Left forelimb (tissue), 1 donor: Measurements from ENCODE around the gene ANKRD44.

Source experiments
- DNase-seq: peaks from one replicate; pipeline ENCODE4 v3.0.0-alpha.2; 2018; ENCODE audit warnings: low spot score

Gene ANKRD44

GRCh38 chr2:197174539-197175094 is 136.0 kb downstream of the ANKRD44 start:
- DNase-seq: no peak

DNA sequence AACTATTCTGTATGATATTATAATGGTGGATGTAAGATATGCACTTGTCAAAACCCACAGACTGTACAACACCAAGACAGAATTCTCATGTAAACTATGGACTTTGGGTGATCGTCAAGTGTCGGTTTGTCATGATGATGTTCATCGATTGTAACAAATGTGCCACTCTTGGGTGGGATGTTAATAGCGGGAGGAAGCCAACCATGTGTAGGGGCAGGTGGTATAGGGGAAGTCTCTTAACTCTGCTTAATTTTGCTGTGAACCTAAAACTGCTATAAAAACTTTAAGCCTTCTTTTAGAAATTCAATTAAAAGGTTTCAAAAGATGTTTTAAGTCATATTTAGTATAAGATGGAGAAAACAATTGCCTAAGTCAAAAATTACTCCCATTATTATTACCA is 139.0 kb downstream of the ANKRD44 start:
- DNase-seq: no peak

DNA sequence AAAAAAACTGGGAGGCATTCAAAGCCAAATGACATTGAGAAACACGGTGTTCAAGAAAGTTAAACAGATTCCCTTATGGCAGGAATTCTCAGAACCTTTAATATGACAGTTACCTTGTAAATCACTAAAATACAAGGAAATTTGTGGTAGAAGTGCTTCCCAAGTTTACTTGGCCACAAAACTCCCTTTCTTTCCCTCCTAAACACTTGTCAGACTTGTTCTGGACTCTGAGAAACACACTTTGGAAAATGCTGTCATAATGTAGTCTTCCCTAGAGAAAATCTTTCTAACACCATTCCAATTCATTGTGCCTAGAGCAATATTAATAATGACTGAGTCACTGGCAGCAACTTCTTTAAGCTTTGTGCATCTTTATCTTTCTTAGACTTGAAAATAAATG is 140.4 kb downstream of the ANKRD44 start:
- no peak for DNase-seq

GRCh38 chr2:197168705-197169104 is 141.9 kb downstream of the ANKRD44 start:
- DNase-seq: no peak

- no peak for DNase-seq
These were observed 142.8 kb downstream of the ANKRD44 start for GRCh38 chr2:197167608-197168314.

- no peak for DNase-seq
These were observed 145.6 kb downstream of the ANKRD44 start for GRCh38 chr2:197165020-197165419.

GRCh38 chr2:197164141-197164754 is 146.3 kb downstream of the ANKRD44 start:
- peak; percentile 72 for DNase-seq

DNA sequence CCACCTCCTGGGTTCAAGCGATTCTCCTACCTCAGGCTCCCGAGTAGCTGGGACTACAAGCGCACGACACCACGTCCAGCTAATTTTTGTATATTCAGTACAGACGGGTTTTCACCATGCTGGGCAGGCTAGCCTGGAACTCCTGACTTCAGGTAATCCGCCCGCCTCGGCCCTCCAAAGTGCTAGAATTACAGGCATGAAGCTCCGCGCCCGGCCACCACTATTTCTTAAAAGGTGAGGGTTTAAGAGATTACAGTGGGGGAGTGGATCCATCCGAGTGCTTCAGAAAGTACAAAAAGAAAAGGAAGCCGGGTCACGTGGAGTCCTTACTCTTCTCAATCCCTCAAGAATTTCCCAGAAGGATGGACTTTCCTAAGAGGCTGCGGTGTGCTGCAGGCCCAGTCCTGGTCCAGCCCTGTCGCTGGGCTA is 146.9 kb downstream of the ANKRD44 start:
- DNase-seq: no peak

- no peak for DNase-seq
These were observed 148.8 kb downstream of the ANKRD44 start for GRCh38 chr2:197161774-197162173.

DNA sequence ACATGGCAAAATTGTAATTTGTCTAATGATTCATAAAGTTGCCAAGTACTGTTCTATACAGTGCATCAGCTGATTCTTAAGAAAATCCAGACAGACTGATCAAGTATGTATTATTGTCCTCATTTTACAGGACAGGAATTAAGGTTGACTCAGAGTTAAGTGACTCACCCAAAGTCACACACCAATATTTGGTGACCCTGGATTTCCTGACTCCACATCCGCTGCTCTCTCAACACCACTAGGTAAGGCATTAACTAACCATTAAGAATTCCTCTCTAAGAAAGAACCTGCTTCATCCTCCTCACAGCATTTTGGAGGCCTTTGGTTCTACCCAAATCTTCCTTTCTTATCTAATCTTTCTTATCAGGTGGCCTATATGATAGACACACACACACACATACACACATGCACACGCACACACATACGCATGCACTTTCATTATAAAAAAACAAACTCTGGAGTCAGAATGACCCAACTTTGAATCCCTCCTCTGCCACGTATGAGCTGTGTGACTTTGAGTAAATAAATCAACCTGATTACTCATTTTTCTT is 150.8 kb downstream of the ANKRD44 start:
- no peak for DNase-seq

GRCh38 chr2:197158591-197159550 is 151.7 kb downstream of the ANKRD44 start:
- no peak for DNase-seq

DNA sequence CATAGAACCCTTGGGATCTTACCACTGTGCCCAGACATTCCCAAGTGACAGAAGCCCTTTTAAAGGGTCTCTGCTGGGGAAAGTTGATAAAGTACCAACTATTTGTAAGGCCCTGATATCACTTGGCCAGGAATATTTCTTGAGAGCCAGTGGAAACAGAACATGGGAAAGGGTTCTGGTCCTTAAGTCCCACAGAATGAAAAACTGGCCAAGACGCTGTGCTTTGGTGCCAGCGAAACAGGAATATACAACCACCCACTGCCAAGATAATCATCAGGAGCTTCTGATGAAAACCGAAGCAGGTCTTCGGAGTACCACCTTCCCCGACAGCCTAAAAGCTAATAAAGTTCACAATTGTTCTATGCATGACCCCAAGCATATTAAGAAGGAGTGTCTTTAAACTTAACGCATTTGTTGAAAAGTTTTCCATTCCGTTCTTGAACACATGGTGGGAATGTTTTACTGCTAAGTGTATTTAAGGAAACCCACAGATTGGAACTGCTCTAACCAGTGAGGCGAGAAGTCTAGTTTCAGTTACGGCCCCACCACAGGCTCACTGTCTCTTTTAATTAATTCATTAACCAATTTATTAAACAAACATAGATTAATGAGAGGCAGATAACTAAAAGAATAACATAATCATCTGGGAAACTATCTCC is 152.6 kb downstream of the ANKRD44 start:
- no peak for DNase-seq

DNA sequence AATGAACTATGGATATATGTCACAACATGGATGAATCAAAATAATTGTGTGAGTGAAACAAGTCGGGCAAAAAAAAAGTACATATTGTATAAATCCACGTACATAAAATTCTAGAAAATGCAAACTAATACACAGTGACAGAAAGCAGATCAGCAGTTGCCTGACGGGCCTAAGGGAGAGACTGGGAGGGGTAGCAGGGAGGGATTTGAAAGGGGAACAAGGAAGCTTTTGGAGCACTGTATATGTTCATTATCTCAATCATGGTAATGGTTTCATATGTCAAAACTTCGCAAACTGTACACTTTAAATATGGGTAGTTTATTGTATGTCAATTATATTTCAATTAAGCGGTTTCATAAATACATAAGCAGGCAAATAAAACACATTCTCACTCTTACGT is 153.8 kb downstream of the ANKRD44 start:
- no peak for DNase-seq

DNA sequence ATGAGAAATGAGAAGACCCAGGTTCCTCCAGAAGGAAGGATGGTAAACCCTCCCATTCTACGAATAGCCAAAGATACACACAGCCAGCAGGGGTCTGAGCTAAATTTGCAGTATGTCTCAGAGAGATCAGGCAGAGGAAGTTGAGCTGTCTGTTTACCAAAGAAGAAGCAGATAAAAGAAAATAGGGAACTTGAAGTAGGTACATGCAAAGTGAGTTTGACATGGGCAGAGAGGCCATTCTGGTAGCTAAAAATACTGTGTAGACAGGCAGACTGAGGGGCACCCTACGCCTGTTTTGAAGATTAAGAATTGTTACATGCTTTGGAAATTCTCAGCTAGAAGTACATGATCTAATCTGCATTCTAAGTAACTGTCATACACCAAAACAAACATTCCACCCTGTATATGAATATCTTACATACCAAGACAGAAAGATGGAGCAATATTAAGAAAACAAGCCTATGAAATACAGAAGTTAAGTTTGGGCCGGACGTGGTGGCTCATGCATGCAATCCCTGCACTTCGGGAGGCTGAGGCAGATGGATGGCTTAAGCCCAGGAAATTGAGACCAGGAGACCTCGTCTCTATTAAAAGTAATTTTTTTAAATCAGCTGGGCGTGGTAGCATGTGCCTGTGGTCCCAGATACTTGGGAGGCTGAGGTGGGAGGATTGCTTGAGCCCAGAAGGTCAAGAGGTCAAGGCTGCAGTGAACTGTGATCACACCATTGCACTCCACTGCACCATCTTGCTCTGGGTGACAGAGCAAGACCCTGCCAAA is 157.9 kb downstream of the ANKRD44 start:
- no peak for DNase-seq

DNA sequence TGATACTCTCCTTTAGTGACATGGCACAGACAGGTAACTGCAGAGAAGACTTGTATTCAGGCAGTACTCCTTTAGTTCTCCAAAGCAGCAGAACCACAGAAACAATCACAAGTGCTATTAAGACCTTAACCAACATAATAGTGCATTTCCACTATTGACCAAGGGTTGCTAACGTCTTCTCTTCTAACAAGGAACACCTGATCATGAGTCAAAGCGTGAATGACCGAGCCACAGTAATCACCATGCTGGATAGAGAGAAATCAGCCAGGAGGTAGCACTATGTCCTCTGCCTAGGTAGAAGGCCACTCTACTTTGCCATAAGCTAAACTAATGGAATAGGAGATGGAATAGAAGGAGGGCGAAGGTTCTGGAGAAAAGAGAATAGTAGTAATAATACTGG is 161.0 kb downstream of the ANKRD44 start:
- no peak for DNase-seq

DNA sequence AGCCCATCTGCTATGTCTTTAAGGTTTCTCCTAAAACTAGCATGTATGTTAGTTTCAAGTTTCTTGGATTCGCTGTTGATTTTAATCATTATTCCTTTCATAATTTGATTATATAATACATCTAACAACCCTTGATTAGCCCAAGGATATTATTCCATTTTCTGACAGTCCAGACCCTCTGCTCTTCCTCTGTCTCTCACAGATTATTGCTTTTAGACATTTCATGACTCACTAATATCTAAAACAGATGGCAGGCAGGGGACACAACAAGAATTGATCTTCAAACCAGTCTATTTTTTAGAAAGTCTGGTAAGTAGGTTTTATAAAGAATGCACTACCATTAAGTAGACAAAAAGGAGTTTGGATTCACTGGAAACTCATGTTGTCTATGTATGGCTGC is 162.2 kb downstream of the ANKRD44 start:
- DNase-seq: no peak

- DNase-seq: no peak
These were observed 162.6 kb downstream of the ANKRD44 start for GRCh38 chr2:197147942-197148341.

DNA sequence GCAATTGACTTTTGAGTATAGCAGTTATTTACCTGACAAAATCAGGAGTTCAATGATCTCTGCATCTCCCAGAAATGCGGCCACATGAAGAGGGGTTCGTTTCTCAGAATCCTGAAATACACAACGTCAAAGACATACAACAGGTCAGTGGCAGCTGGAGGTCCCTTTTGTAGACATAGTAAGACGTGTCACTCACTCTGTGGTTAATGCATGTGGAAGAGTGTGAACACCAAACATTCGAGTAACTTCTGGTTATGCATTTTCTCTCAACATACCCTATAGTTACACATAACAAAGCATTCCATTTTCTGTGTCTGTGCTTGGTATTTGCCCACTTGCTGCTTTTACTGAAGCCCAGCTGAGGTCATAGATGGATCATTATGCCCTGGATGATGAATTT is 163.6 kb downstream of the ANKRD44 start:
- no peak for DNase-seq

- DNase-seq: no peak
These were observed 165.0 kb downstream of the ANKRD44 start for GRCh38 chr2:197145471-197146056.

DNA sequence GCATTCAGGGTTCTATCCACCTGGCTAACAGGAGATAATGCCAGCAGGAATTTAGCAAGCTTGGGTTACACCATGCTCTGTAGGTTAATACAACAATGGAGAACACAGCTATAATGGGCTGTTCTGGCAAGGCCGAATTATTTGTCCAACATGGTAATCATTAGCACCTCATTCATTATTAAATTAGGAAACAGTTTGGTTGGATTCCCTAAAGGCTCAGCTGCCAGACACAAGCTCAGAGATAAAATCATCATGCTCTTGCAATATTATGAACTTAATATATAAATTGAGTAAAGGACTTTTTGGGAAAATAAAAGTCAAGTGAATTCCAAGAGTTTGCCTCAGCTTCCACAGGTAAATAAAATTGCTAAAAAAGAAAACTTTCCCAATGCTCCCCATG is 166.4 kb downstream of the ANKRD44 start:
- DNase-seq: no peak
